ENCODE data around the gene CENPC.
"Not testable (repeated sequence)": the region's sequence is repeated elsewhere in the genome, so short reads cannot be mapped to it uniquely, and the experiment has no call there.

The CENPC gene

DNA sequence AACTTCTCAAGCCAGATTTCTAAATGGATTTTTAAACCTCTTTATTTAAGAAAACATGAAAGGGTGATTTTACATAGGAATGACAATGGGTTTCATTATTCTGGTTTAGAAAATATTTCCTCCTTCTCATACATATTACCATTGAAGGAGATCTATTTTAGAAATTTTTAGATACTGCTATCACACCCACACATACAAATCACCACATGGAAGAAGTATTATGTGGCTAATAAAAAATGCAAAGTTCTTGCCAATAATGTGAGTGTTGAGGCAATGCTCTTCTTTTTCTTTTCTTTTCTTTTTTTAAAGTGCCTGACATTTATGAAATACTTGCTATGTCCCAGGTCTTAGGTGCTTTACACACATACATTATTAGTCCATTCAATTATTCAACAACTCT lies 20.0 kb upstream of the CENPC start:
- H3K4me3 Mint-ChIP-seq, result no peak overlapping the region
- H3K9me3 Mint-ChIP-seq (ENCODE audit: low read depth), result no peaks in the 10 kb centered on the region
- H3K4me1 Mint-ChIP-seq (ENCODE audit: low read depth), result no peaks in the 10 kb centered on the region
- H3K27me3 Mint-ChIP-seq, result no peaks in the 10 kb centered on the region
- H3K27ac Mint-ChIP-seq, result no peak overlapping the region
- H3K36me3 Mint-ChIP-seq, result no peaks in the 10 kb centered on the region

DNA sequence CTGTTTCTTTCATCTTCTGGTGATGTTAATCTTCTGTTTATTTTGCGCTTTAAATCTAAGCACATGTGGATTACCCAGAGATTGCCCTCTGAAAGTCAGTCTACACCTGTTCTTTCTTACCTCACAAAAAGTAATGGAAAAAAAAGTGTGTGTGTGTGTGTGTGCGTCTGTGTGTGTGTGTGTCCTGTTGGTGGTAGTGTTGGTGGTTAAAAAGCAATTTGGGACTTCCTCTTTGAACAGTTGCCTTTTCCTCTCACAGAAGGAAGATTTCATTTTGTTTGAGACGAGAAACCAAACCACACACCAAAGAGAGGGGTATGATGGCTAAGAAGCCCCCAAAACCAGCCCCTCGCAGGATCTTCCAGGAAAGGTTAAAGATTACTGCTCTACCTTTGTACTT lies 13.2 kb upstream of the CENPC start, which contains the start of gene STAP1:
STAP1 (plus strand) TSS at position 235 of the 400 bp plus-strand sequence; CDS start at position 318, 83 bp downstream.
- Mint-ChIP-seq H3K27ac (peak within 1 kb of the TSS; percentile 38), H3K36me3 (no peaks in the 10 kb centered on the region), H3K4me3 (peak within 1 kb of the TSS; percentile 75), H3K9me3 (ENCODE audit: low read depth) (no peaks in the 10 kb centered on the region), H3K4me1 (ENCODE audit: low read depth) (peaks cover 21% of the 10 kb centered on the region), H3K27me3 (no peaks in the 10 kb centered on the region)

DNA sequence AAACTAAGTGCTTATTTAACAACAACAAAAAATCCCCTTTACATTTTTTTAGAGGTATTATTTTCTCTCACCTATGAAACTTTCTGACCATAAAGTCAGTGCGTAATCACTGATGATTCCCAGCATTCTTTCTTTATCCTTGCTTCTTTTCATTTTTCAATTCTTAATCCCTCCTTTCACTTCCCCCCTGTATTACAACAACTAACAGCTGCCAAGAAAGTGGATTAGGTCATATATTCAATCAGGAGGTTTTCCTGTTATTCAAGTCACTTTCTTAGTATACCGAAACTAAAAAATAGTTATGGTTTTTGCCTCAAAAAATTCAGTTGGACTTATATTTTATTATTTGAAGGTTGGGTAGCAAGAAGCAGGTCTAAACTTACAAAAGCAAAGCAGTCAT lies 11.1 kb upstream of the CENPC start:
- Mint-ChIP-seq H3K36me3 (no peaks in the 10 kb centered on the region), H3K27me3 (no peaks in the 10 kb centered on the region), H3K27ac (no peak overlapping the region), H3K4me1 (ENCODE audit: low read depth) (peaks cover 21% of the 10 kb centered on the region), H3K9me3 (ENCODE audit: low read depth) (no peaks in the 10 kb centered on the region), H3K4me3 (no peak overlapping the region)

DNA sequence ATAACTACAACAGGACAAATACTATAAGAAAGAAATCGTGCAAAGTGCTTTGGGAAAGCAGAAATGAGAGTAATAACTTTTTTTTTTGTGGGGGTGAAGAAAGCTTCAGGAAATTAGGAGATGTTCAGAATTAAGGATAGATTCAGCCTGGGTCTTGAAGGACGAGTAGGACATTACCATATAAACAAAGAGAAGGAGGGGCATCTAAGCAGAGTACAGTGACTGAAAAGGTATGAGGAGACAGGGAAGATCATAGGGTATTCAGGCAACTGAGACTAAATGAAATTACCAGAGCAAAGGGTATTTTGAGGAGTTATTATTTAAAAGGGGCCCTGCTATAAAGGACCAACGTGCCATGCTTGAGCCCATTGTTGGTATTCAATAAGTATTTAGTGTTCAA lies 10.1 kb upstream of the CENPC start:
- Mint-ChIP-seq H3K27ac (no peak overlapping the region), H3K27me3 (peaks cover 2% of the 10 kb centered on the region), H3K9me3 (ENCODE audit: low read depth) (no peaks in the 10 kb centered on the region), H3K36me3 (no peaks in the 10 kb centered on the region), H3K4me1 (ENCODE audit: low read depth) (peaks cover 21% of the 10 kb centered on the region), H3K4me3 (no peak overlapping the region)

DNA sequence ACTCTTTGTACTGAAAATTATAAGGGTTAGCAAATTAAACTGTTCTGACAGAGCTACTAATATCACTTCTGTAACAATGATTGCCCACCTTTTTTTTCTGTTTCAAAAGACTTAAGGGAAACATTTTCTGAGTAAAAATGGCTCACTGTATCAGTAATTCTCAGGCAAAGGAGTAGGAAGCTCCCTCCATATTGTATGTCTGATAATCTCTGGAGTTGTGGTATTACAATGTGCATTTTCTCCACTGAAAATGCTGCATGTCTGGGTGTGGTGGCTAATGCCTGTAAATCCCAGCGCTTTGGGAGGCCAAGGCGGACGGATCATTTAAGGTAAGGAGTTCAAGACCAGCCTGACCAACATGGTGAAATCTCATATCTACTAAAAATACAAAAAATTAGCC lies 8.8 kb upstream of the CENPC start:
- Mint-ChIP-seq H3K36me3 (no peaks in the 10 kb centered on the region), H3K27me3 (peaks cover 2% of the 10 kb centered on the region), H3K27ac (no peak overlapping the region), H3K4me1 (ENCODE audit: low read depth) (peaks cover 17% of the 10 kb centered on the region), H3K4me3 (no peak overlapping the region), H3K9me3 (ENCODE audit: low read depth) (no peaks in the 10 kb centered on the region)

DNA sequence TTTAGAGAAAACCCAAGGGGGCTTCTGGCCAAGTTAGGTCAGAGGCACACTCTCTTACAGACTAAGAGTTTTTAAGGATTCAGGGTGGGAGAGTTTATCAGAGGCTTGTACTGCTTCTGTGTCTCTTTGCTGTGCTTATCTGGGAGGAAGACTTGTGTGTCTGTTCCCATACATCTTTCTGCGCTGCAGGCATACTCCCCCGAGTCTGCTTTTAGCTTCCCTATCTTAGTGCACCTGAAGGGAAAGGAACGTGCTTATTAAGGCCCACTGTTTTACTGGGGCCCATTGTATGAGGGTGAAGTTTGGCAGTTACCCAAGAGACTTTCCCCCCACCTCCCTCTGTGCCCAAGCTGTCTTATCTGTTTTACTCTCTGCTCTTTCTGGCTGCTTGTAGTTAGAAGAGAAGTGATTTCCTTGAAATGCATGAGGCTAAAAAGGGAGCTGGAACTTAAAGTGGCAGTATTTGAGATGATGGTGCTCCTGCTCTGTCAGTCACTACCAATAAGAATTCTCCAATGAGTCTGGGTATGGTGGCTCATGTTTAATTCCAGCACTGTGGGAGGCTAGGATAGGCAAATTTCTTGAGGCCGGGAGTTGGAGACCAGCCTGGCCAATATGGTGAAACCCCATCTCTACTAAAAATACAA lies 7.0 kb upstream of the CENPC start:
- not testable (repeated sequence) for H3K4me3 Mint-ChIP-seq; H3K4me1 Mint-ChIP-seq (ENCODE audit: low read depth); H3K27ac Mint-ChIP-seq; H3K36me3 Mint-ChIP-seq; H3K9me3 Mint-ChIP-seq (ENCODE audit: low read depth); H3K27me3 Mint-ChIP-seq

DNA sequence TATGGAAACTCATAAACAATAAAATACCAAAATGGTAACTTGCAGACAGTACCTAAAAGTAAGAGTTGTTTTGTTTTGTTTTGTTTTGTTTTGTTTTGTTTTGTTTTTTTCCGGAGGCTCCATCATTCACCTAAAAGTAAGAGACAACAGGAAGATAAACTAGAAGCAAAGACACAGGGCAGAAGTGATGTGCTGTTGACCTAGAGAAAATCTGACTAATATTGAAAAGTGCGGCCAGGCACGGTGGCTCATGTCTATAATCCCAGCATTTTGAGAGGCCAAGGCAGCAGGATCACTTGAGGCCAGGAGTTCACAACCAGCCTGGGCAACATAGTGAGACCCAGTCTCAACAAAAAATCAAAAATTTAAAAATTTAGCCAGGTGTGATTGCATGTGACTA lies 5.6 kb upstream of the CENPC start:
- H3K4me3 Mint-ChIP-seq, result no peak overlapping the region
- peaks cover 2% of the 10 kb centered on the region for H3K27me3 Mint-ChIP-seq
- H3K36me3 Mint-ChIP-seq, result no peaks in the 10 kb centered on the region
- peaks cover 5% of the 10 kb centered on the region for H3K4me1 Mint-ChIP-seq (ENCODE audit: low read depth)
- H3K27ac Mint-ChIP-seq, result no peak overlapping the region
- no peaks in the 10 kb centered on the region for H3K9me3 Mint-ChIP-seq (ENCODE audit: low read depth)

DNA sequence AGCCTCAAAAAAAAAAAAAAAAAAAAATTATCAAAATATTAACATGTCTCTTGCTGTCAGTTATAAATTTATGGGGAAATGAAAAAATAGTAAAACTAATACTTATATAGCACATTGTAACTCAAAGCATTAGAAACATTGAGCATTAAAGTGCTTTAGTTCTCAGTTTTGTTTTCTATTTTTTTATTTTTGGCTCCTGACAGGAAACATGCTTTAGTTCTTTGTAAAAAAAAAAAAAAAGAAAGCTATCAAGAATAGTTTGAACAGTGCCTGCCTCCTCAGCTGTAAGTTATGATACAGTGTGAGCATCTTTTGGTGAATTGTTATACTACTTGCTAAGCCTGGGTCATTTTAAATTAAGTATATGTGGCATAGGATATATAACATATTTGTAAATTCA lies 5.1 kb upstream of the CENPC start:
- H3K27ac Mint-ChIP-seq, result no peak overlapping the region
- H3K4me3 Mint-ChIP-seq, result no peak overlapping the region
- H3K9me3 Mint-ChIP-seq (ENCODE audit: low read depth), result no peaks in the 10 kb centered on the region
- peaks cover 6% of the 10 kb centered on the region for H3K4me1 Mint-ChIP-seq (ENCODE audit: low read depth)
- H3K36me3 Mint-ChIP-seq, result no peaks in the 10 kb centered on the region
- H3K27me3 Mint-ChIP-seq, result peaks cover 2% of the 10 kb centered on the region

DNA sequence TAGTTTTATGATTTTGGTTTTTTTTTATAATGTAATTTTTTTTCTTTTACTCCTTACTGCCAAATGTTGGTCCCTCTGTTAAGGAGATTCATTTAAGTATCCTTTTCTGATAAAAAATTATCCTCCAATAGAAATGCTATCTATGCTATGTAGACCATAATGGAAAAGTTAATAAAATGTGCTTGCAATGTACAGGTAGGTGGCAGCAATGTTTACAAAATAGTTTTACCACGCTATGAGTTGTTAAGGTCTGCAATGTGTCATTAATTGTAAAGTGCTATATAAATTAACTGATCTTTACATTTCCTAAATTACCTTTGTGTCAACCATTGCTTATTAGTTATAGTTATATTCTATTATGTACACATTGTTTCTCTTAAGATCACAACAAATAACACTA lies 3.8 kb upstream of the CENPC start:
- no peak overlapping the region for H3K4me3 Mint-ChIP-seq
- peaks cover 9% of the 10 kb centered on the region for H3K4me1 Mint-ChIP-seq (ENCODE audit: low read depth)
- peaks cover 2% of the 10 kb centered on the region for H3K27me3 Mint-ChIP-seq
- no peaks in the 10 kb centered on the region for H3K36me3 Mint-ChIP-seq
- no peak overlapping the region for H3K27ac Mint-ChIP-seq
- no peaks in the 10 kb centered on the region for H3K9me3 Mint-ChIP-seq (ENCODE audit: low read depth)

DNA sequence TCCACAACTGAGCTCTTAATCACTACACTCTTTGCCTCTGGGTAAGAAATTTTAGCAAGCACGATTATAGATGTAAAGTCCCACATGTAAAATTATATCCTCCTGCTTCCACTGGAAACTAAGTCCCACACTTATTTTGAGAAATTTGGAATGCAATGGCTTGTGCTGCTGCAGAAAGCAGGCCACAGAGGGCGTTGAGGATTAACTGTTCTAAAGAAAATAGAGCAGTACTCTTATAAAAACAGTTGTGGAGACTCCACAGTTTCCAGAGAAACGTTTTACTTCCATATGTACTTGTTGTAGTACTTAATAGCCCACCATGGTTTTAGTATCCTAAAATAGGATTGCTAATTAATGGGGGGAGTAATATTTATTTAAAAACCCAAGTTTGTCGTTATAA lies 1.7 kb upstream of the CENPC start:
- Mint-ChIP-seq H3K27me3 (peaks cover 2% of the 10 kb centered on the region), H3K4me1 (ENCODE audit: low read depth) (peaks cover 27% of the 10 kb centered on the region), H3K9me3 (ENCODE audit: low read depth) (no peaks in the 10 kb centered on the region), H3K36me3 (no peaks in the 10 kb centered on the region), H3K4me3 (peak overlapping the region; percentile 35), H3K27ac (peak overlapping the region; percentile 16)

DNA sequence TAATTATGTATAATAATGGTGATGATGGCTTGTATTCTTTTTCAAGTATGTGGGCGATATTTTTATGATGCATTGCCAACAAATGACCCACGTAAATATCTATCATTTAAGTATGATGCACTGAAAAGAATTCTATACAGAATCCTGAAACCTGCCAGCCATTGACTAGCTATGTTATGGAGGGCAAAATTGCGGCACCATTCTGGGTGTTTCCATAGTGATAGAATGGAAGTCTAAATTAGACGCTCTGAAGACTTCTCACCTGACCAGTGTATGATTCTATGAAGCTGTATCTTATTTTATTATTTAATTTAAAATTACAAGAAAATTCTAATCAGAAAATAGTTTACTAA lies 677 bp upstream of the CENPC start:
- H3K27me3 Mint-ChIP-seq, result peaks cover 2% of the 10 kb centered on the region
- peaks cover 33% of the 10 kb centered on the region for H3K4me1 Mint-ChIP-seq (ENCODE audit: low read depth)
- peak overlapping the region; percentile 99 for H3K4me3 Mint-ChIP-seq
- peak overlapping the region; percentile 99 for H3K27ac Mint-ChIP-seq
- no peaks in the 10 kb centered on the region for H3K9me3 Mint-ChIP-seq (ENCODE audit: low read depth)
- no peaks in the 10 kb centered on the region for H3K36me3 Mint-ChIP-seq

DNA sequence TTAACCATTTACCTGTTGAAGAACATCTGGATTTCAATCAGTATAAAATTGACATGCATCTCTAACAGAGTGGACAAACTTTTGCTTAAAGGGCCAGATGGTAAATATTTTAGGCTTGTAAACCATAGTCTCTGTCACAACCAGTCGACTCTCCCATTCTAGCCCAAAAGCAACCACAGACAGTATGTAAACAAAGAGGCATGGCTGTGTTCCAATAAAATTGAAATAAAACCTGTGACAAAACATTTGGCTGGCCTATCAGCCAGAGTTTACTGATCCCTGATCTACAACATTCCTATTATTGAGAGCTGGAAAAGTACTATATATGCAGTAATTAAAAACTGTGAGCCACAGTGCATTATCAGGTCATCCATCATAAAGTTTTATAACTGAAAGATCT lies 3.2 kb downstream of the CENPC start:
- Mint-ChIP-seq H3K9me3 (ENCODE audit: low read depth) (no peaks in the 10 kb centered on the region), H3K27me3 (no peaks in the 10 kb centered on the region), H3K27ac (peak overlapping the region; percentile 77), H3K36me3 (peaks cover 6% of the 10 kb centered on the region), H3K4me3 (no peak overlapping the region), H3K4me1 (ENCODE audit: low read depth) (peaks cover 49% of the 10 kb centered on the region)

DNA sequence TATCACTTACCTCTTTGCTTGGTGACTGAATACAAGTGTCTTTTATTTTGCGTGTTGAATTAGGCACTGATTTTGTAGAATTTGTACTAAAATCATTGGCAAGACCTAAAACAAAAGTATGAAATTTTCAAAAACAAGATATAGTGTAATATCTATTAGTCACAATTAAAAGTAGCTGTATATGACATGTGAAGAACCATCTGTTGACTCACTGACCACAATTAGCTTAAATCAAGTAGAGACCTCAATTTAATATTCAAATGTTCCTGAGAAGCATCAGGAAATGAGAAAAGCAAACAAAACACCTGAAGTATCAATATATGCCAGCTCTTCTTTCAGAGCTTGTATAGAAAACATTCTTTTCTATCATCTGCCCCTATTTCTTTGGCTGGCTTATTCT lies 5.5 kb downstream of the CENPC start:
- peak overlapping the region; percentile 59 for H3K27ac Mint-ChIP-seq
- H3K4me3 Mint-ChIP-seq, result no peak overlapping the region
- peaks cover 52% of the 10 kb centered on the region for H3K4me1 Mint-ChIP-seq (ENCODE audit: low read depth)
- H3K9me3 Mint-ChIP-seq (ENCODE audit: low read depth), result no peaks in the 10 kb centered on the region
- no peaks in the 10 kb centered on the region for H3K27me3 Mint-ChIP-seq
- peaks cover 18% of the 10 kb centered on the region for H3K36me3 Mint-ChIP-seq

DNA sequence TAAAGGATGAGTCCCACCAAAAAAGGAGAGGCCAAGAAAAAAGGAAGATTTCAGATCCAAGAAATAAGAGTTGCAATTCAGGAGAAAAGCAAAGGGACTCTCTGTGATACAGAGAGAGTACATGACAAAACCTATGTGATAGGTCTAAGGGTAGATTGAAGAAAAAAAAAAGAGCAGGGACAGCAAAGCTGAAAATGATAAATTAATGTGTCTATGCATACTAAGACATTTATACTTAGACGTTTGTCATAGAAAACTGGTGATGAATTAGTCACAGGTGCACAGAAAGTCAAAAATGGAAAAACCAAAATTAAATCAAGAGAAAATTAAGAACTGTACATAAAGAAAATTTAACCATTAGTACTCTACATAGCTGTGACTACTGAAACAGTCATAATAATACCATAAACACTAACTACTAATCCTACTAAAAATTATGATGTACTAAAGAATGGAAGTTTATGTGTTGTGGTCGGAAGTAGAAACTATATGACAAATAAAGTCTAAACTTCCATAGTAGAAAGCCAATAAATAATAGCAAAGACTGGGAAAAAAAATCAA lies 9.9 kb downstream of the CENPC start:
- Mint-ChIP-seq H3K36me3 (peaks cover 41% of the 10 kb centered on the region), H3K27me3 (no peaks in the 10 kb centered on the region), H3K27ac (peak overlapping the region; percentile 18), H3K4me3 (no peak overlapping the region), H3K4me1 (ENCODE audit: low read depth) (peaks cover 44% of the 10 kb centered on the region), H3K9me3 (ENCODE audit: low read depth) (no peaks in the 10 kb centered on the region)

DNA sequence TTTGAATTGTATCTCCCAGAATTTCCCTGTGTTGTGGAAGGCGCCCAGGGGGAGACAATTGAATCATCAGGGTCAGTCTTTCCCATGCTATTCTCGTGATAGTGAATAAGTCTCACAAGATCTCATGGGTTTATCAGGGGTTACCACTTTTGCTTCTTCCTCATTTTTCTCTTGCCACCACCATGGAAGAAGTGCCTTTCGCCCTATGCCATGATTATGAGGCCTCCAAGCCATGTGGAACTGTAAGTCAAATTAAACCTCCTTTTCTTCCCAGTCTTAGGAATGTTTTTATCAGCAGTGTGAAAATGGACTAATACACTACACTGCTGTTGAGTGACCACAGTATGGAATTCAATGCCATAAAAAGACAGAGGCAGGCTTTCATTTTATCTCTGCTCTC lies 12.2 kb downstream of the CENPC start:
- Mint-ChIP-seq H3K4me3 (no peak overlapping the region), H3K36me3 (peaks cover 43% of the 10 kb centered on the region), H3K27me3 (no peaks in the 10 kb centered on the region), H3K4me1 (ENCODE audit: low read depth) (peaks cover 41% of the 10 kb centered on the region), H3K9me3 (ENCODE audit: low read depth) (no peaks in the 10 kb centered on the region), H3K27ac (no peak overlapping the region)

DNA sequence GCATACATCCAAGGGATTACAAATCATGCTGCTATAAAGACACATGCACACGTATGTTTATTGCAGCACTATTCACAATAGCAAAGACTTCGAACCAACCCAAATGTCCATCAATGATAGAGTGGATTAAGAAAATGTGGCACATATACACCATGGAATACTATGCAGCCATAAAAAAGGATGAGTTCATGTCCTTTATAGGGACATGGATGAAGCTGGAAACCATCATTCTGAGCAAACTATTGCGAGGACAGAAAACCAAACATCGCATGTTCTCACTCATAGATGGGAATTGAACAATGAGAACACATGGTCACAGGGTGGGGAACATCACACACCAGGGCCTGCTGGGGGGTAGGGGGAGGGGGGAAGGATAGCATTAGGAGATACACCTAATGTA lies 12.9 kb downstream of the CENPC start:
- H3K36me3 Mint-ChIP-seq, result peaks cover 42% of the 10 kb centered on the region
- H3K27me3 Mint-ChIP-seq; H3K9me3 Mint-ChIP-seq (ENCODE audit: low read depth); H3K4me3 Mint-ChIP-seq; H3K27ac Mint-ChIP-seq: not testable (repeated sequence)
- peaks cover 46% of the 10 kb centered on the region for H3K4me1 Mint-ChIP-seq (ENCODE audit: low read depth)
